GM18517 (cell line): ENCODE data around the gene CASP4.

Experiments used
- ATAC-seq: cut with Tn5 transposase; IDR thresholded peaks from one replicate; pipeline ENCODE4 v1.9.1; 2021; ENCODE audit warnings: mild to moderate bottlenecking, moderate library complexity; ENCODE audit not compliant: unreplicated experiment

The CASP4 gene

GRCh38 chr11:104895634-104896033 lies 72.7 kb downstream of the CASP4 start:
- ATAC-seq, result no peak

DNA sequence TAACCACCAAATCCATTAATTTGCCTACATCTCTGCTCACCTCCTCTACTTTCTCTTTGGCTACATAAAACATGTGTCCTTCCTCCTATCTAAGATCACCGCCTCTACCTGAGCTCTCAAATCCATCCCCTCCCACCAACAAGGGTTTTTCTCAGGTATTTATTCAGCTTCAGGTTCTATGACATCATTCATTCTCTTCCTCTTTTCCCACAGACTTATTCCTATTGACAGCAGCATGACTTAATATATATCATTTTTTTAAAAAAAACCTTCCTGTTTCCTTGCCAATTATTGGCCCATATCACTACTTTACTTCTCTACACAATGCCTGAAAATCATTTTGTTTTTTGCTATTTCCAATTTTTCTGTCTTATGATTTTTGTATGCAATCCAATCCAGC lies 74.5 kb downstream of the CASP4 start:
- ATAC-seq, result no peak
